H9 (cell line): ENCODE measurements around the gene CYBC1. TPM values are rescaled to one million over a fixed set of nuclear protein-coding genes. Genes with fewer than 3 reads are reported as not detected.

ENCODE experiments used
- DNase-seq: peaks from one replicate; pipeline ENCODE4 v3.0.0-alpha.2; 2017
- H2AFZ ChIP-seq: one replicate; pipeline ENCODE4 v1.6.1; 2013; ENCODE audit warnings: mild to moderate bottlenecking, low read length, control low read depth, moderate library complexity
- H2AK5ac ChIP-seq: 2 replicates; pipeline ENCODE4 v1.6.1; 2013; ENCODE audit warnings: low read length, control low read depth, mixed read lengths; ENCODE audit not compliant: insufficient read length
- H2BK120ac ChIP-seq: one replicate; pipeline ENCODE4 v1.6.1; 2013; ENCODE audit warnings: low read depth, mild to moderate bottlenecking, low read length, control low read depth, inconsistent platforms; ENCODE audit not compliant: poor library complexity, severe bottlenecking
- H2BK12ac ChIP-seq: 2 replicates; pipeline ENCODE4 v1.6.1; 2013; ENCODE audit warnings: low read length, control low read depth, mixed read lengths, low read depth; ENCODE audit not compliant: insufficient read length
- H2BK15ac ChIP-seq: 2 replicates; pipeline ENCODE4 v1.6.1; 2013; ENCODE audit warnings: low read depth, low read length, control low read depth
- H2BK20ac ChIP-seq: one replicate; pipeline ENCODE4 v1.6.1; 2013; ENCODE audit warnings: low read depth, mild to moderate bottlenecking, low read length, control low read depth, inconsistent platforms; ENCODE audit not compliant: poor library complexity, severe bottlenecking
- H2BK5ac ChIP-seq: 2 replicates; pipeline ENCODE4 v1.6.1; 2013; ENCODE audit warnings: low read length, control low read depth, mixed read lengths; ENCODE audit not compliant: insufficient read length
- H3K14ac ChIP-seq: 2 replicates; pipeline ENCODE4 v1.6.1; 2013; ENCODE audit warnings: low read length, control low read depth; ENCODE audit not compliant: insufficient read depth
- H3K18ac ChIP-seq: 2 replicates; pipeline ENCODE4 v1.6.1; 2013; ENCODE audit warnings: low read depth, mild to moderate bottlenecking, mixed read lengths, low read length, control low read depth; ENCODE audit not compliant: insufficient read length
- H3K23ac ChIP-seq: 2 replicates; pipeline ENCODE4 v1.6.1; 2013; ENCODE audit warnings: low read length, control low read depth, mixed read lengths, low read depth; ENCODE audit not compliant: insufficient read length
- H3K23me2 ChIP-seq: 2 replicates; pipeline ENCODE4 v1.6.1; 2013; ENCODE audit warnings: low read depth, mild to moderate bottlenecking, mixed read lengths, low read length, control low read depth; ENCODE audit not compliant: insufficient read length, poor library complexity, severe bottlenecking
- H3K27ac ChIP-seq: 2 replicates; pipeline ENCODE4 v1.5.1; 2013; ENCODE audit warnings: low read length, control low read depth, mixed read lengths, low read depth; ENCODE audit not compliant: insufficient read length
- H3K27me3 ChIP-seq: 2 replicates; pipeline ENCODE4 v1.6.1; 2013; ENCODE audit warnings: low read length, control low read depth, inconsistent platforms; ENCODE audit not compliant: insufficient read depth
- H3K4ac ChIP-seq: 2 replicates; pipeline ENCODE4 v1.6.1; 2013; ENCODE audit warnings: low read depth, mild to moderate bottlenecking, control low read depth, inconsistent platforms, low read length, moderate library complexity
- H3K4me1 ChIP-seq: 2 replicates; pipeline ENCODE4 v1.6.1; 2013; ENCODE audit warnings: low read length, control low read depth, inconsistent platforms; ENCODE audit not compliant: insufficient read depth
- H3K4me2 ChIP-seq: 2 replicates; pipeline ENCODE4 v1.6.1; 2013; ENCODE audit warnings: low read length, control low read depth, mixed read lengths; ENCODE audit not compliant: insufficient read length, insufficient read depth
- H3K56ac ChIP-seq: 2 replicates; pipeline ENCODE4 v1.6.1; 2013; ENCODE audit warnings: low read depth, mild to moderate bottlenecking, mixed read lengths, low read length, control low read depth; ENCODE audit not compliant: insufficient read length
- H3K79me1 ChIP-seq: 2 replicates; pipeline ENCODE4 v1.6.1; 2013; ENCODE audit warnings: low read depth, mild to moderate bottlenecking, moderate library complexity, low read length, control low read depth, inconsistent platforms; ENCODE audit not compliant: insufficient read depth, poor library complexity, severe bottlenecking
- H3K79me2 ChIP-seq: 2 replicates; pipeline ENCODE4 v1.6.1; 2013; ENCODE audit warnings: low read length, control low read depth, inconsistent platforms; ENCODE audit not compliant: insufficient read depth
- H3K9ac ChIP-seq: 2 replicates; pipeline ENCODE4 v1.6.1; 2013; ENCODE audit warnings: low read length, control low read depth, mixed read lengths; ENCODE audit not compliant: insufficient read length; ENCODE audit errors: extremely low read depth
- H3K9me3 ChIP-seq: one replicate; pipeline ENCODE4 v1.6.1; 2013; ENCODE audit warnings: low read depth, low read length, inconsistent platforms; ENCODE audit not compliant: control insufficient read depth
- H3T11ph ChIP-seq: one replicate; pipeline ENCODE4 v1.6.1; 2013; ENCODE audit warnings: mild to moderate bottlenecking, low read length, control low read depth, inconsistent platforms
- H4K20me1 ChIP-seq: one replicate; pipeline ENCODE4 v1.6.1; 2013; ENCODE audit not compliant: control insufficient read depth, insufficient read length, insufficient read depth
- H4K5ac ChIP-seq: 2 replicates; pipeline ENCODE4 v1.6.1; 2013; ENCODE audit warnings: low read depth, mild to moderate bottlenecking, mixed read lengths, low read length, control low read depth; ENCODE audit not compliant: insufficient read length
- H4K8ac ChIP-seq: replicated peaks from 2 replicates; pipeline ENCODE4 v1.6.1; 2013; ENCODE audit warnings: low read length, control low read depth, mixed read lengths, low read depth; ENCODE audit not compliant: insufficient read length
- H4K91ac ChIP-seq: 2 replicates; pipeline ENCODE4 v1.6.1; 2013; ENCODE audit warnings: low read depth, mild to moderate bottlenecking, moderate library complexity, mixed read lengths, low read length, control low read depth; ENCODE audit not compliant: insufficient read length
- H3K27ac Mint-ChIP-seq, 3 experiments: 2 replicates in 2 of 3; 3 replicates in 1 of 3; pipeline ENCODE4 v1.8.0; 2020 to 2021; ENCODE audit warnings: mixed read lengths in 3 of 3, mild to moderate bottlenecking in 1 of 3, moderate library complexity in 1 of 3
- H3K27me3 Mint-ChIP-seq: 2 replicates; pipeline ENCODE4 v1.8.0; 2021; ENCODE audit warnings: low read depth, mild to moderate bottlenecking, moderate library complexity, mixed read lengths
- H3K36me3 Mint-ChIP-seq, 3 experiments: 2 replicates in 2 of 3; 3 replicates in 1 of 3; pipeline ENCODE4 v1.8.0; 2020 to 2021; ENCODE audit warnings: low read depth in 3 of 3, mixed read lengths in 3 of 3; ENCODE audit not compliant: insufficient read depth in 1 of 3
- H3K4me1 Mint-ChIP-seq, 2 experiments: 2 replicates each; pipeline ENCODE4 v1.8.0; 2020; ENCODE audit warnings: mixed read lengths in 2 of 2
- H3K4me3 Mint-ChIP-seq, 2 experiments: 2 replicates in 1 of 2; 3 replicates in 1 of 2; pipeline ENCODE4 v1.8.0; 2020 to 2021; ENCODE audit warnings: mild to moderate bottlenecking in 2 of 2, mixed read lengths in 2 of 2, moderate library complexity in 1 of 2
- H3K9me3 Mint-ChIP-seq, 2 experiments: 2 replicates in 1 of 2; 3 replicates in 1 of 2; pipeline ENCODE4 v1.8.0; 2020; ENCODE audit warnings: mild to moderate bottlenecking in 2 of 2, mixed read lengths in 2 of 2, moderate library complexity in 1 of 2
- CTCF ChIP-seq: fragments of 200-600 bp; sonication (generic); conservative IDR thresholded peaks from 3 replicates; pipeline ENCODE4 v1.8.0; 2021; ENCODE audit warnings: antibody characterized with exemption, mild to moderate bottlenecking
- WGBS: extraction: QIAGEN DNeasy Blood & Tissue Kit; methylation state at CpG from one replicate; pipeline ENCODE4 v1.1.7; 2013; ENCODE audit warnings: missing lambda C conversion rate, low lambda C conversion rate, mixed read lengths; ENCODE audit not compliant: insufficient read length; ENCODE audit errors: extremely low coverage; 5-methylcytosine and 5-hydroxymethylcytosine counted together
- total RNA-seq: library from RNA; stranded (reverse); gene quantifications from 2 replicates; pipeline ENCODE4 v1.2.1, GENCODE V29; 2021

Gene CYBC1
- total RNA-seq, 1 experiment from 2014 or later: 81.7 TPM

- no peak overlapping the region for H2AFZ ChIP-seq
- no peak overlapping the region for H3K18ac ChIP-seq
- TF ChIP-seq CTCF: no peak
- no peak overlapping the region for H2BK5ac ChIP-seq
- no peak overlapping the region for H4K91ac ChIP-seq
- no peak overlapping the region for H3K4me3 Mint-ChIP-seq
- no peak overlapping the region for H4K5ac ChIP-seq
- H3K27ac ChIP-seq: no peak overlapping the region
- H4K20me1 ChIP-seq: no peaks in the 10 kb centered on the region
- DNase-seq: no peak
- H3K14ac ChIP-seq: no peak overlapping the region
- H3K4me2 ChIP-seq: no peak overlapping the region
- H3K4ac ChIP-seq: no peak overlapping the region
- H3K9me3 Mint-ChIP-seq: no peaks in the 10 kb centered on the region
- H2BK20ac ChIP-seq: no peak overlapping the region
- H3K79me2 ChIP-seq: no peaks in the 10 kb centered on the region
- H2AK5ac ChIP-seq: no peak overlapping the region
- H3K4me1 ChIP-seq: no peaks in the 10 kb centered on the region
- H3K9ac ChIP-seq: no peak overlapping the region
- no peak overlapping the region for H2BK15ac ChIP-seq
- no peaks in the 10 kb centered on the region; a peak in 1 of 4 replicates for H3K4me1 Mint-ChIP-seq
- H4K8ac ChIP-seq: no peak overlapping the region
- no peaks in the 10 kb centered on the region for H3K9me3 ChIP-seq
- no peak overlapping the region for H2BK120ac ChIP-seq
- no peaks in the 10 kb centered on the region for H3K27me3 ChIP-seq
- no peak overlapping the region for H3K56ac ChIP-seq
- H3K27ac Mint-ChIP-seq: peak overlapping the region in 1 of 3 experiments; percentile 75; a peak in 2 of 7 replicates
- no peak overlapping the region for H3K23ac ChIP-seq
- no peaks in the 10 kb centered on the region for H3K23me2 ChIP-seq
- H3K36me3 Mint-ChIP-seq: peaks cover 2 to 23% (median 20%) of the 10 kb centered on the region in 3 experiments
- H3T11ph ChIP-seq: no peak overlapping the region
- H3K27me3 Mint-ChIP-seq: no peaks in the 10 kb centered on the region
- H2BK12ac ChIP-seq: no peak overlapping the region
- H3K79me1 ChIP-seq: no peaks in the 10 kb centered on the region
- no CpG with 5 or more reads among the region's 18 CpGs for WGBS
Observed at GRCh38 chr17:82399601-82400101, 50.9 kb downstream of the CYBC1 start.
